Osteoblast (primary cell): ENCODE data around the gene TRHDE. TPM values are rescaled to one million over a fixed set of nuclear protein-coding genes. Genes with fewer than 3 reads are reported as not detected.
"Not testable (repeated sequence)": the region's sequence is repeated elsewhere in the genome, so short reads cannot be mapped to it uniquely, and the experiment has no call there.

ENCODE experiments used
- DNase-seq: peaks from one replicate; pipeline ENCODE4 v3.0.0; 2011; ENCODE audit warnings: low spot score, mixed read lengths; ENCODE audit not compliant: insufficient read length; ENCODE audit errors: missing footprints
- H2AFZ ChIP-seq: 2 replicates; pipeline ENCODE4 v1.6.0; 2011; ENCODE audit warnings: mild to moderate bottlenecking, low read length
- H3K27ac ChIP-seq: 2 replicates; pipeline ENCODE4 v1.5.1; 2011; ENCODE audit warnings: mild to moderate bottlenecking, low read depth, low read length, moderate library complexity
- H3K27me3 ChIP-seq: 2 replicates; pipeline ENCODE4 v1.6.0; 2012; ENCODE audit warnings: mild to moderate bottlenecking, control low read depth, inconsistent platforms, low read length, moderate library complexity; ENCODE audit not compliant: insufficient read depth
- H3K36me3 ChIP-seq: 2 replicates; pipeline ENCODE4 v1.5.1; 2011; ENCODE audit warnings: mild to moderate bottlenecking, low read length, control low read depth, moderate library complexity; ENCODE audit not compliant: insufficient read depth
- H3K4me1 ChIP-seq: 2 replicates; pipeline ENCODE4 v1.5.1; 2011; ENCODE audit warnings: mild to moderate bottlenecking, low read length, control low read depth, moderate library complexity; ENCODE audit not compliant: insufficient read depth
- H3K4me2 ChIP-seq: 2 replicates; pipeline ENCODE4 v1.6.0; 2011; ENCODE audit warnings: mild to moderate bottlenecking, low read length; ENCODE audit not compliant: insufficient read depth
- H3K4me3 ChIP-seq: fragments of 200-600 bp; sonication (generic); 3 replicates; pipeline ENCODE4 v1.5.1; 2012; ENCODE audit warnings: mild to moderate bottlenecking, low read length, inconsistent platforms; ENCODE audit not compliant: insufficient read depth
- H3K79me2 ChIP-seq: 2 replicates; pipeline ENCODE4 v1.6.0; 2012; ENCODE audit warnings: mild to moderate bottlenecking, low read length, control low read depth, inconsistent platforms; ENCODE audit not compliant: insufficient read depth
- H3K9me3 ChIP-seq: 2 replicates; pipeline ENCODE4 v1.5.1; 2011; ENCODE audit warnings: low read depth, low read length, control low read depth
- H4K20me1 ChIP-seq: 2 replicates; pipeline ENCODE4 v1.6.0; 2012; ENCODE audit warnings: mild to moderate bottlenecking, low read length, control low read depth; ENCODE audit not compliant: insufficient read depth
- CTCF ChIP-seq: IDR thresholded peaks from 2 replicates; pipeline ENCODE4 v1.5.1; 2011; ENCODE audit warnings: mild to moderate bottlenecking, low read depth, low read length, moderate library complexity; ENCODE audit errors: extremely low read depth
- total RNA-seq: library from RNA; depleted of rRNA; stranded (reverse); fragments of >200 nt; gene quantifications from 2 replicates; pipeline ENCODE4 v1.2.3, GENCODE V29; 2012

TRHDE gene
- total RNA-seq, 1 donor = under 0.01 TPM

GRCh38 chr12:72694193-72694592, 422.0 kb downstream of the TRHDE start:
- Histone ChIP-seq H3K4me1 (no peaks in the 10 kb centered on the region), H3K27ac (no peak overlapping the region), H4K20me1 (no peaks in the 10 kb centered on the region), H3K27me3 (no peaks in the 10 kb centered on the region), H3K4me3 (no peak overlapping the region), H2AFZ (no peak overlapping the region), H3K36me3 (no peaks in the 10 kb centered on the region), H3K4me2 (no peak overlapping the region), H3K9me3 (peaks cover 2% of the 10 kb centered on the region), H3K79me2 (no peaks in the 10 kb centered on the region)
- no peak for TF ChIP-seq CTCF
- DNase-seq = no peak

- Histone ChIP-seq H3K9me3 (peaks cover 2% of the 10 kb centered on the region), H4K20me1 (no peaks in the 10 kb centered on the region), H3K27ac (no peak overlapping the region), H3K27me3 (no peaks in the 10 kb centered on the region), H2AFZ (no peak overlapping the region), H3K36me3 (no peaks in the 10 kb centered on the region), H3K4me2 (no peak overlapping the region), H3K4me3 (no peak overlapping the region), H3K79me2 (no peaks in the 10 kb centered on the region), H3K4me1 (no peaks in the 10 kb centered on the region)
- TF ChIP-seq CTCF = no peak
- no peak for DNase-seq
Measured at GRCh38 chr12:72699362-72699761, 427.2 kb downstream of the TRHDE start.

GRCh38 chr12:72712025-72712424, 439.9 kb downstream of the TRHDE start:
- H3K4me1 ChIP-seq, H3K9me3 ChIP-seq, H3K4me3 ChIP-seq, DNase-seq, H2AFZ ChIP-seq, H3K4me2 ChIP-seq, H4K20me1 ChIP-seq, H3K79me2 ChIP-seq, H3K27ac ChIP-seq, H3K36me3 ChIP-seq, H3K27me3 ChIP-seq: not testable (repeated sequence)

GRCh38 chr12:72716221-72716620, 444.1 kb downstream of the TRHDE start:
- no peak overlapping the region for H3K27ac ChIP-seq
- no peak for TF ChIP-seq CTCF
- H4K20me1 ChIP-seq = no peaks in the 10 kb centered on the region
- no peaks in the 10 kb centered on the region for H3K4me1 ChIP-seq
- DNase-seq = no peak
- H3K27me3 ChIP-seq = no peaks in the 10 kb centered on the region
- H3K9me3 ChIP-seq = no peaks in the 10 kb centered on the region
- H3K36me3 ChIP-seq = no peaks in the 10 kb centered on the region
- H3K4me3 ChIP-seq = no peak overlapping the region
- H2AFZ ChIP-seq = no peak overlapping the region
- H3K79me2 ChIP-seq = no peaks in the 10 kb centered on the region
- no peak overlapping the region for H3K4me2 ChIP-seq
